Hematopoietic multipotent progenitor cell treated with erythropoietin and hydrocortisone succinate and interleukin-3 and kit ligand, for 17 days (in vitro differentiated cells): ENCODE measurements around the gene DDHD1.

Experiments
- DNase-seq: peaks from one replicate; pipeline ENCODE4 v3.0.0-alpha.2; 2015; ENCODE audit warnings: low spot score

Gene DDHD1

GRCh38 chr14:52988139-52988538, 165.0 kb downstream of the DDHD1 start:
- DNase-seq, result no peak

GRCh38 chr14:52987514-52987913, 165.6 kb downstream of the DDHD1 start:
- DNase-seq, result peak; percentile 52

- no peak for DNase-seq
These were observed 166.1 kb downstream of the DDHD1 start for GRCh38 chr14:52987042-52987441.
